Heart right ventricle (tissue), 16 donors: ENCODE data around the gene LARP1B. TPM values are rescaled to one million over a fixed set of nuclear protein-coding genes. Genes with fewer than 3 reads are reported as not detected.

ENCODE experiments used
- ATAC-seq, 8 donors: fragments of 200-7000 bp; cut with Tn5 transposase; one replicate each; pipeline ENCODE4 v1.9.1; 2020; ENCODE audit warnings: mild to moderate bottlenecking in 8 of 8, moderate library complexity in 8 of 8, moderate number of reproducible peaks in 1 of 8
- DNase-seq, 2 donors: peaks; one replicate each; pipeline ENCODE4 v3.0.0-alpha.2; 2020
- H3K27ac ChIP-seq, 10 donors: fragments of 200-600 bp; sonication (generic) in 2 of 10; one replicate each; pipeline versions ENCODE4 v1.5.0 to v1.8.0; 2020 to 2022; ENCODE audit warnings: mild to moderate bottlenecking in 3 of 10
- H3K27me3 ChIP-seq, 7 donors: fragments of 200-600 bp; one replicate each; pipeline ENCODE4 v1.8.0; 2021 to 2022; ENCODE audit warnings: mild to moderate bottlenecking in 2 of 7
- H3K36me3 ChIP-seq, 9 donors: fragments of 200-600 bp; sonication (generic) in 1 of 9; one replicate each; pipeline versions ENCODE4 v1.5.0 to v1.8.0; 2020 to 2022; ENCODE audit warnings: mild to moderate bottlenecking in 2 of 9
- H3K4me1 ChIP-seq, 9 donors: fragments of 200-600 bp; sonication (generic) in 1 of 9; one replicate each; pipeline versions ENCODE4 v1.5.0 to v1.8.0; 2020 to 2022; ENCODE audit warnings: mild to moderate bottlenecking in 4 of 9
- H3K4me3 ChIP-seq, 10 donors: fragments of 200-600 bp; sonication (generic) in 2 of 10; one replicate each; pipeline versions ENCODE4 v1.5.0 to v1.8.0; 2020 to 2022; ENCODE audit warnings: mild to moderate bottlenecking in 7 of 10, moderate library complexity in 2 of 10
- H3K9me3 ChIP-seq, 11 donors: fragments of 200-600 bp in 10 of 11; sonication (generic) in 2 of 11; one replicate each; pipeline versions ENCODE4 v1.5.0 to v1.8.0; 2013 to 2022; ENCODE audit warnings: mild to moderate bottlenecking in 2 of 11, control low read depth in 1 of 11, moderate library complexity in 1 of 11
- CTCF ChIP-seq, 9 donors: fragments of 200-600 bp; sonication (generic) in 2 of 9; IDR thresholded peaks; one replicate each; pipeline versions ENCODE4 v1.5.0 to v1.8.0; 2021 to 2022; ENCODE audit warnings: antibody characterized with exemption in 9 of 9, mild to moderate bottlenecking in 5 of 9, moderate library complexity in 1 of 9
- WGBS, 2 donors: extraction: QIAGEN DNeasy Blood & Tissue Kit; methylation state at CpG; one replicate each; pipeline ENCODE4 v1.1.7; 2013; ENCODE audit warnings: inconsistent platforms in 1 of 2; 5-methylcytosine and 5-hydroxymethylcytosine counted together
- intact Hi-C, 10 donors: fragments of 100-400 bp; cut with DNase I; formaldehyde crosslinking; loops; one replicate each; pipeline versions ENCODE4 v1.11.1 to v1.14.2; 2022
- polyA plus RNA-seq, 2 donors: library from polyadenylated mRNA; stranded (reverse); fragments of 200-250 nt; gene quantifications; one replicate each; pipeline ENCODE4 v1.2.3, GENCODE V29; 2013
- total RNA-seq, 10 donors: library from RNA; stranded (reverse); fragmentation: NEBNext Ultra II Directional in 3 of 10; extraction: Animal tissue kit (Norgen Biotek cat#: 25700) in 3 of 10; gene quantifications; one replicate each; pipeline versions ENCODE4 v1.2.1 to v1.2.4, GENCODE V29; 2021 to 2023
- donor health status: Arrhythmogenic right ventricular cardiomyopathy.
- donor health status: ischemic (EF 13 %, LVEDD 7.1; RV severe dilation, severe dysfunction).
- donor health status: healthy with polysubstance abuse.
- donor health status: DM: no; HTN: yes; CAD: no.
- donor health status: DM: no; HTN: no; CAD: no.
- donor health status: ischemic (EF 25% LVEDD 6.9; RV normal size, moderate dysfunction).
- donor health status: ischemic (EF 25% LVEDD 5.7; RV mildly dilated, moderate dysfunction).
- donor health status: healthy.
- donor health status: DM: yes; HTN: yes; CAD: no.
- donor health status: Ischemic cardiomyopathy.
- donor health status: ischemic (EF 35%, LVEDD 5.7; RV mildly dilated, moderate dysfunction).
- donor health status: nonischemic (EF 11% LVEDD 7.7; RV severe dilation, severe dysfunction).
- donor health status: DM: yes; HTN: yes; CAD: no.
- donor health status: PGD.
- donor health status: ischemic (EF 29% LVEDD 5.4; RV normal size, mild dysfunction).
- donor health status: nonischemic (EF 23%, LVEDD 6.1; RV moderate dilation, normal function).

The LARP1B gene
- total and polyA plus RNA-seq, 12 donors, result 14.5 to 20.3 (median 18.9) TPM

GRCh38 chr4:128232719-128233118 lies 171.6 kb downstream of the LARP1B start:
- no peak overlapping the region for H3K4me3 ChIP-seq
- peaks cover 0 to 7% (median 0%) of the 10 kb centered on the region in 11 donors for H3K9me3 ChIP-seq
- TF ChIP-seq CTCF (IDR thresholded peaks at IDR 0.05), result no peak
- H3K27me3 ChIP-seq, result peaks cover 0 to 3% (median 0%) of the 10 kb centered on the region in 7 donors
- ATAC-seq, result no peak
- H3K27ac ChIP-seq, result no peak overlapping the region
- no peak for DNase-seq
- intact Hi-C loops, result no loop called here
- H3K36me3 ChIP-seq, result no peaks in the 10 kb centered on the region
- 92 to 94% methylated on average over 3 of the region's 3 CpGs for WGBS, 2 donors
- H3K4me1 ChIP-seq, result no peaks in the 10 kb centered on the region

GRCh38 chr4:128234836-128235235 lies 173.7 kb downstream of the LARP1B start:
- intact Hi-C loops, result no loop called here
- DNase-seq, result no peak
- WGBS, 2 donors, result 93% methylated on average over 3 of the region's 3 CpGs
- Histone ChIP-seq H3K9me3 (peaks cover 0 to 6% (median 0%) of the 10 kb centered on the region in 11 donors), H3K4me1 (no peaks in the 10 kb centered on the region), H3K4me3 (no peak overlapping the region), H3K27me3 (peaks cover 0 to 3% (median 0%) of the 10 kb centered on the region in 7 donors), H3K27ac (no peak overlapping the region), H3K36me3 (no peaks in the 10 kb centered on the region)
- TF ChIP-seq CTCF (IDR thresholded peaks at IDR 0.05), result no peak
- no peak for ATAC-seq

GRCh38 chr4:128241019-128241418 lies 179.9 kb downstream of the LARP1B start:
- Histone ChIP-seq H3K27me3 (no peaks in the 10 kb centered on the region), H3K4me1 (no peaks in the 10 kb centered on the region), H3K36me3 (no peaks in the 10 kb centered on the region), H3K9me3 (no peaks in the 10 kb centered on the region), H3K27ac (peak overlapping the region in 1 of 10 donors; percentile 10), H3K4me3 (no peak overlapping the region)
- no peak for TF ChIP-seq CTCF (IDR thresholded peaks at IDR 0.05)
- DNase-seq (no peak), ATAC-seq (no peak)
- WGBS, 2 donors, result 94 to 97% methylated on average over 3 of the region's 3 CpGs
- intact Hi-C loops, result no loop called here

DNA sequence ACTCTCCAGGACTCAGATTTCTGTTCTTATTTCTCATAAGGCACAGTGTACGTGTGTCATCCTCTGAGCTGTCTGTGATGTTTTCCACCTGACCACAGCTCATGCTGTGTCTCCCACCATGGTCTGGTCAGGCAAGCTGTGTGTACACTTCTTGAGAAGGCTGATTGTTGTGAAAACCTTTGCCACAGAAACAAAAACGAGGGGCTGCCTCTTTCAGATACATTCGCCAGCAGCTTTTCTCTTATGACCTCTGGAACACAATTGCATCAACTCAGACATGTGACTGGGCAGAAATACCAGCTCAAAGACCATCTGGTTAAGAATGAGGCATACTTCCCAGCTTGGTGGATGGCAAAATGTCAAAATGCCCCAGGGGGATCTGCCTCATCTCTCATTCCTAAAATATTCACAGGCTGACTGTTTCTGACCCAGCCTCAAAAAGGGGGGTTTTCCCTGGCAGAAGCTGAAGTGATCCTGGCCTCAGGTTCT lies 180.4 kb downstream of the LARP1B start:
- intact Hi-C loops, result no loop called here
- H3K4me1 ChIP-seq, result no peaks in the 10 kb centered on the region
- 61 to 62% methylated on average over 3 of the region's 3 CpGs for whole genome bisulfite sequencing, 2 donors
- peak overlapping the region in 1 of 10 donors; percentile 10 for H3K27ac ChIP-seq
- ATAC-seq (peak in 1 of 8 donors; percentile 84), DNase-seq (no peak)
- no peaks in the 10 kb centered on the region for H3K27me3 ChIP-seq
- H3K9me3 ChIP-seq, result no peaks in the 10 kb centered on the region
- H3K4me3 ChIP-seq, result no peak overlapping the region
- no peaks in the 10 kb centered on the region for H3K36me3 ChIP-seq
- no peak for TF ChIP-seq CTCF (IDR thresholded peaks at IDR 0.05)
